Right atrium auricular region (tissue), 2 donors: ENCODE results near the gene LMO4. TPM values are rescaled to one million over a fixed set of nuclear protein-coding genes. Genes with fewer than 3 reads are reported as not detected.

Experiments used
- DNase-seq: peaks from one replicate; pipeline ENCODE4 v3.0.0-alpha.2; 2019; ENCODE audit warnings: low spot score
- H3K27ac ChIP-seq, 2 donors: fragments of 200-600 bp; sonication (generic); 1 replicate in 1 of 2; 2 replicates in 1 of 2; pipeline ENCODE4 v1.5.1; 2016 to 2019
- H3K27me3 ChIP-seq, 2 donors: fragments of 200-600 bp; sonication (generic); one replicate each; pipeline versions ENCODE4 v1.5.1 to v1.6.0; 2017 to 2019
- H3K36me3 ChIP-seq: fragments of 200-600 bp; sonication (generic); one replicate; pipeline ENCODE4 v1.5.1; 2016
- H3K4me1 ChIP-seq, 2 donors: fragments of 200-600 bp; sonication (generic); one replicate each; pipeline versions ENCODE4 v1.5.1 to v1.6.0; 2017 to 2019
- H3K4me3 ChIP-seq, 2 donors: fragments of 200-600 bp; sonication (generic); 1 replicate in 1 of 2; 2 replicates in 1 of 2; pipeline ENCODE4 v1.5.1; 2017 to 2019; ENCODE audit warnings: mild to moderate bottlenecking in 1 of 2, moderate library complexity in 1 of 2
- H3K9me3 ChIP-seq, 2 donors: fragments of 200-600 bp; sonication (generic); one replicate each; pipeline ENCODE4 v1.5.1; 2019
- CTCF ChIP-seq, 2 donors: fragments of 200-600 bp; sonication (generic); IDR thresholded peaks; one replicate each; pipeline ENCODE4 v1.5.1; 2019; ENCODE audit warnings: antibody characterized with exemption in 2 of 2
- total RNA-seq, 2 donors: library from RNA; depleted of rRNA; stranded (reverse); fragments of >200 nt; gene quantifications; one replicate each; pipeline ENCODE4 v1.1.0, GENCODE V29; 2016

LMO4 gene
- total RNA-seq, 2 donors from 2014 or later = 32.7 to 47.7 TPM

GRCh38 chr1:87393445-87394085, 64.9 kb downstream of the LMO4 start:
- no peak overlapping the region for H3K27ac ChIP-seq
- TF ChIP-seq CTCF (IDR thresholded peaks at IDR 0.05) = no peak
- H3K4me1 ChIP-seq = peaks cover 0 to 15% of the 10 kb centered on the region in 2 donors
- no peaks in the 10 kb centered on the region for H3K36me3 ChIP-seq
- no peaks in the 10 kb centered on the region for H3K9me3 ChIP-seq
- H3K27me3 ChIP-seq = no peaks in the 10 kb centered on the region
- no peak for DNase-seq
- H3K4me3 ChIP-seq = no peak overlapping the region

GRCh38 chr1:87394513-87394912, 65.8 kb downstream of the LMO4 start:
- H3K4me1 ChIP-seq = peaks cover 0 to 15% of the 10 kb centered on the region in 2 donors
- no peaks in the 10 kb centered on the region for H3K36me3 ChIP-seq
- no peak for TF ChIP-seq CTCF (IDR thresholded peaks at IDR 0.05)
- no peak for DNase-seq
- no peak overlapping the region for H3K27ac ChIP-seq
- no peaks in the 10 kb centered on the region for H3K27me3 ChIP-seq
- H3K4me3 ChIP-seq = no peak overlapping the region
- H3K9me3 ChIP-seq = no peaks in the 10 kb centered on the region

GRCh38 chr1:87394982-87395381, 66.3 kb downstream of the LMO4 start:
- Histone ChIP-seq H3K36me3 (no peaks in the 10 kb centered on the region), H3K27me3 (no peaks in the 10 kb centered on the region), H3K9me3 (no peaks in the 10 kb centered on the region), H3K4me1 (peaks cover 0 to 15% of the 10 kb centered on the region in 2 donors), H3K27ac (no peak overlapping the region), H3K4me3 (no peak overlapping the region)
- no peak for DNase-seq
- TF ChIP-seq CTCF (IDR thresholded peaks at IDR 0.05) = no peak
